ENCODE measurements around the gene FGR. TPM values are rescaled to one million over a fixed set of nuclear protein-coding genes. Genes with fewer than 3 reads are reported as not detected.

FGR gene
- polyA plus RNA-seq, 1 of the 3 experiments (the other 2 are of a cell fraction), result not detected

- H3K27me3 ChIP-seq (ENCODE audit: insufficient read depth), result no peaks in the 10 kb centered on the region
- ChIA-PET CTCF (interaction anchor here (0.6 to 27.7 kb wide), 11 partner anchors 10 to 304 kb away, joined by 3 to 603 read pairs (median 8); no protein-coding TSS in a partner anchor), POLR2A (interaction anchor here (0.5 to 1.5 kb wide), 5 partner anchors 12 to 303 kb away, joined by 3 to 6 read pairs (median 3); partner anchors contain the start of gene MAP3K6)
- H3K27ac ChIP-seq (ENCODE audit: low read depth in 2 of 2, low read length in 1 of 2), result peak overlapping the region; percentile 60 to 64
- peaks cover 57% of the 10 kb centered on the region for H3K79me2 ChIP-seq (ENCODE audit: insufficient read depth)
- H3F3A ChIP-seq (replicated peaks; ENCODE audit: insufficient read depth), result peaks cover 31% of the 10 kb centered on the region
- H3K9me3 ChIP-seq, result no peaks in the 10 kb centered on the region
- peak overlapping the region; percentile 85 for H3K9ac ChIP-seq
- no peaks in the 10 kb centered on the region for H3K9me2 ChIP-seq
- peak overlapping the region; percentile 69; the same call in 1 of the 2 replicates for H2AFZ ChIP-seq (ENCODE audit: low read depth)
- peak overlapping the region; percentile 92 for H3K4me3 ChIP-seq (ENCODE audit: low read depth in 2 of 2, low read length in 1 of 2)
- H3K4me1 ChIP-seq (ENCODE audit: control insufficient read depth in 1 of 2, insufficient read depth in 2 of 2, low read depth in 1 of 2, low read length in 1 of 2), result peaks cover 46 to 52% of the 10 kb centered on the region in 2 experiments
- peaks cover 44% of the 10 kb centered on the region for H4K20me1 ChIP-seq (ENCODE audit: insufficient read depth)
- 5% methylated on average over 19 of the region's 54 CpGs for whole genome bisulfite sequencing (ENCODE audit: low lambda C conversion rate)
- H3K36me3 ChIP-seq (replicated peaks in 1 of 2; ENCODE audit: control insufficient read depth in 1 of 2, insufficient read depth in 2 of 2, low read length in 1 of 2), result no peaks in the 10 kb centered on the region
- DNase-seq, result peak; percentile 91
- TF ChIP-seq RAD21 (IDR thresholded peaks at IDR 0.05; ENCODE audit: low read length), result peak; percentile 10; the same call in 1 of the 2 replicates
- TF ChIP-seq YY1 (IDR thresholded peaks at IDR 0.05; ENCODE audit: low read depth), result no peak
- no peak for TF ChIP-seq MAX (IDR thresholded peaks at IDR 0.05; ENCODE audit: low read depth)
- TF ChIP-seq RCOR1 (IDR thresholded peaks at IDR 0.05; ENCODE audit: low read length), result no peak
- TF ChIP-seq FOSL2 (IDR thresholded peaks at IDR 0.05; ENCODE audit: borderline replicate concordance, low read depth), result no peak
- no peak for TF ChIP-seq RXRA (IDR thresholded peaks at IDR 0.05; ENCODE audit: borderline replicate concordance, low read depth)
- no peak for TF ChIP-seq EZH2phosphoT487 (IDR thresholded peaks at IDR 0.05; ENCODE audit: borderline replicate concordance, low read depth)
- TF ChIP-seq SIN3A (IDR thresholded peaks at IDR 0.05; ENCODE audit: borderline replicate concordance, low read depth, low read length), result peak; percentile 20; the same call in 1 of the 2 replicates
- no peak for TF ChIP-seq POLR2AphosphoS5 (IDR thresholded peaks at IDR 0.05; ENCODE audit: low read depth, low read length)
- no peak for TF ChIP-seq RFX5 (IDR thresholded peaks at IDR 0.05; ENCODE audit: low read length)
- peak; percentile 79 for TF ChIP-seq PBX3 (IDR thresholded peaks at IDR 0.05)
- H3K4me2 ChIP-seq, result peak overlapping the region; percentile 100
Observed at GRCh38 chr1:27602462-27603308, 32.3 kb downstream of the FGR start.

GRCh38 chr1:27601771-27602461 lies 33.1 kb downstream of the FGR start:
- peak overlapping the region; percentile 60 to 64 for H3K27ac ChIP-seq (ENCODE audit: low read depth in 2 of 2, low read length in 1 of 2)
- 12% methylated on average over 5 of the region's 23 CpGs for WGBS (ENCODE audit: low lambda C conversion rate)
- peaks cover 53 to 59% of the 10 kb centered on the region in 2 experiments for H3K4me1 ChIP-seq (ENCODE audit: control insufficient read depth in 1 of 2, insufficient read depth in 2 of 2, low read depth in 1 of 2, low read length in 1 of 2)
- H3K79me2 ChIP-seq (ENCODE audit: insufficient read depth), result peaks cover 65% of the 10 kb centered on the region
- H3K27me3 ChIP-seq (ENCODE audit: insufficient read depth), result no peaks in the 10 kb centered on the region
- H3K9me3 ChIP-seq, result no peaks in the 10 kb centered on the region
- TF ChIP-seq USF2 (IDR thresholded peaks at IDR 0.05; ENCODE audit: borderline replicate concordance, low read depth, low read length) (no peak), EP300 (IDR thresholded peaks at IDR 0.05; ENCODE audit: borderline replicate concordance in 1 of 2, low read depth in 1 of 2, low read length in 1 of 2) (no peak), NRF1 (IDR thresholded peaks at IDR 0.05; ENCODE audit: low read depth, low read length) (no peak)
- no peaks in the 10 kb centered on the region for H3K9me2 ChIP-seq
- peak; percentile 73 for DNase-seq
- H3K4me2 ChIP-seq, result peak overlapping the region; percentile 100
- CTCF ChIA-PET, result interaction anchor here (0.6 to 27.7 kb wide), 15 partner anchors 9 to 303 kb away, joined by 3 to 603 read pairs (median 6); no protein-coding TSS in a partner anchor
- peaks cover 31% of the 10 kb centered on the region for H3F3A ChIP-seq (replicated peaks; ENCODE audit: insufficient read depth)
- no peaks in the 10 kb centered on the region for H3K36me3 ChIP-seq (replicated peaks in 1 of 2; ENCODE audit: control insufficient read depth in 1 of 2, insufficient read depth in 2 of 2, low read length in 1 of 2)
- peaks cover 52% of the 10 kb centered on the region for H4K20me1 ChIP-seq (ENCODE audit: insufficient read depth)
- peak overlapping the region; percentile 72 for H3K9ac ChIP-seq
- no peak overlapping the region for H2AFZ ChIP-seq (ENCODE audit: low read depth)
- POLR2A ChIA-PET, result interaction anchor here (0.5 to 2.3 kb wide), 9 partner anchors 11 to 302 kb away, joined by 3 to 10 read pairs (median 4); partner anchors contain the start of gene MAP3K6
- H3K4me3 ChIP-seq (ENCODE audit: low read depth in 2 of 2, low read length in 1 of 2), result peak overlapping the region; percentile 85 to 92
